Stimulated activated CD4-positive, alpha-beta T cell treated with anti-CD3 and anti-CD28 coated beads, Interleukin-4, amount 100 ng/mL, for 48 hours (primary cell): ENCODE data around the gene IKZF2.

Source experiments
- DNase-seq, 2 donors: peaks; one replicate each; pipeline ENCODE4 v3.0.0-alpha.2; 2020; ENCODE audit warnings: low read depth in 2 of 2

The IKZF2 gene

DNA sequence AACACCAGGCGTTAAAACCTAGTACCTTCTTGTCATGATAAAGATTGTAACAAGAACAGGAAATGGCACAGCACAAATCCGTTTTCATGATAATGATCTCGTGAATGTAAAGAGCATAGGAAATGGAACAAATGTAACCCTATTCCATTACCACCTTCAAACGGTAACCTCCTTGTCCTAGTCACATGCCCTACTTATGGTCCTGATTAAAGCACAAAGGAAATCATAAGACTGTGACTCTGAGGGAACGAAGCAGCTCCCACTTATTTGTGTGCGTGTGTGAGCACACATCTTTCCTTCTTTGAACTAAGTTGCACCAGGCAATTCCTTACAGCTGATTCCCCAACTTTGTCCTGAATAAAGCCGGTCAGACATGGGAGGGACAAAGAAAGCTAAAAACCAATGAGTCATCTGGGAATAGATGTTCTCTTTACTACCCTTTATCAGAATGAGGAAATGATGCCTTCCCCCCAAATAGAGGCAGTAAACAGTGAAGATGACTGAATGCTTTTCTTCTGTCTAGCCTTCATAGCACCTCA lies 192.6 kb downstream of the IKZF2 start:
- no peak for DNase-seq

DNA sequence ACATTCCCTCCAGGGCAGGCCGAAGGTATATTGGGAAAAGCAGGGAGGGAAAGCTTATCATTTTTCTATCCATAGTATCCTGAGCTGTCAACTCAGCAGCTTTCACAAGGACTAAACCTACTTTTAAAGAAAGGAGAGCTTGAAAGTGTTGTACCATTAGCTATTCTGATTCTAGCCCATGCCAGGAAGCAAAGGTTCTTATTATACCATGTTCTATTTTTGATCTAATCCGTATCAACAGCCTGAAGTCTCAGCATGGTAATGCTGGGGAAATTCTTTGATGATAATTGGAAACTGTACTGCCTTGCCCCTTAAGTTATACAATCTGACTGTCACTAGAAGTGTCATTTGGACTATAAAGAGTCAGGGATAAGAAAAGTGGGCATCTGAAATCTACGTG lies 193.3 kb downstream of the IKZF2 start:
- no peak for DNase-seq

DNA sequence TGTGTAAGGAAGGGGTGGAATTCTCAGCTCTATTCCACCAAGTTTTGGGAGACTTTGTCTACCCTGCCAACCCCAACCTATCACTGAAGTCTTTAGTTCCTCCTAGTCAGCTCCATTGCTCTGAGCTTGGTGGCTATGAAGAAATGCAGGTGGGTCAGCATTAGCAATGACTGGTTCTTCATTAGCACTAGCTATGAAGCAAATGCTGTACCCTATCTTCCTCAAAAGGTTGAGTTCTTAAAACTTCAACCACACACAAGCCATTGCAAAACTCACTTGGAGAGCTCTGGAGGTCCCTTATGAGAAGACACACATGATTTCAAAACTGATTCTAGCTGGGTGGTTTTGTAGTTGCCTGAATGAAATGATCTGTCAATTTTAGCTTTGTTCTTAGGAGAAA lies 193.8 kb downstream of the IKZF2 start:
- no peak for DNase-seq

DNA sequence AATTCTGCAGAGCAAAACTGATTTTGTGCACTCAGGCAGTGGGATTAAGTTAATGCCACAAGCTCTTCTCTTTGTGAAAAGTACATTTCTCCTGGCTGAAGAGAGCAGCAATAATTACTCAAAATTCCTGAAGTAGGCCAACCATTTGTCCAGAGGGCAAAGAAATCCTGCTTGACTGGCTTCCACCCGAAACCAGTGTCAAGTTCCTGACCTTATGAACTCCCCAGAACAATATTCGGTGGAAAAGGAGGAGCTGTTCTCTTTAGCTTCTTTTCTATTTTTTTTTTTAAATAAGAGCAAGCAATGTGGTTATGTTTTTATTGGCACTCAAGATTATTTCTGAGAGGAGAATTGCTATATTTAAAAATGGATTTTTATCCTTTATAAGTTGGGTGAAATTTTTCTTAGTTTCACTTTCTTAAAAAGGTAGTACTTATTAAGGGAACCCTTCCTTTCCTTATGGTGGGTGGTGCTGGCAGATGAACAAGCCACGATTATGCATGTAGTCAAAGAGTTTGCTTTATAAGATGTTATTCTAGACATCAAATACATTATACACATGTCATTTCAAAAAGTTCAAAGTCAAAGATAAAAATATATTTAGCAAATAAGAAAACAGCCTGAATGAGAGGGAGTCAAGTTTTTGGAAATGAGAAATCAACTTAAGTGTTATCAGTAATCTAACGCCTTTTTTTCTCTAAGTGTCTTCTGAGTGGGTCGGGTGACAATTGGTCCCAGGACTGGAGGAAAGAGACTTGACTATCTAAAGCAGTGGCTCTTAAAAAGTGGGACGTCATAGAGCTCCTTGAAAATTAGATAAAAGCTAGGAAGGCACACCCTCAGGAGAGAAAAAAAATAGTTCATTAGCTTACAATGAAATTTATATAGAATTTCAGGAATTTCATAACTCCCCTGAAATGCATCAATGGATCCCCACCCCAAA lies 194.5 kb downstream of the IKZF2 start:
- DNase-seq, result no peak

GRCh38 chr2:212953170-212953920 lies 198.1 kb downstream of the IKZF2 start:
- DNase-seq, result no peak

DNA sequence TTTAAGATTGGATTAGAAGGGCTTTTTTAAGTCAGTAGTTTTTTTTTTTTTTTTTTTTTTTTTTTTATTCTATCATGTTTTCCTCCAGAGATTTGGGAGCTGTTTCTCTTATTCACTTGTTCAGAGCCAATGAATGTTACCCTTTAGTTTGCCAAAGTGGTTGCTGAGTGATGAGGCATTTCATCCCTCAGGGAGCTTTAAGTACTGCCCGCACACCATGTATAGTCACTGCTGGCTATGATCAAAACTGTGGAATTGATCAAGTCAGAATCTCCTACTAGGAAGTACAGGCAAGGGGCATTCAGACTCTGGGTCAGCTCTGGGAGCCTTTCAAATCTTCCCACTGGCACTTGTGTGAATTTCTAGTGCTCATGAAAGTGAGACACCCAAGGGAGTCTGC lies 201.6 kb downstream of the IKZF2 start:
- DNase-seq, result no peak
